HepG2 (cell line): ENCODE measurements around the gene MKRN1. TPM values are rescaled to one million over a fixed set of nuclear protein-coding genes. Genes with fewer than 3 reads are reported as not detected.

ENCODE experiments used
- ASH2L ChIP-seq: fragments of 300-600, 200-600 bp; sonication (generic); IDR thresholded peaks from 2 replicates; pipeline ENCODE4 v1.7.0; 2017; ENCODE audit warnings: low read depth, mild to moderate bottlenecking, moderate library complexity, mixed read lengths, low read length; ENCODE audit not compliant: insufficient read length
- FLYWCH1 ChIP-seq: sonication (generic); formaldehyde crosslinking; IDR thresholded peaks from 2 replicates; pipeline ENCODE4 v1.8.1; 2023; ENCODE audit warnings: mild to moderate bottlenecking, missing genetic modification reagents
- KLF16 ChIP-seq, 2 experiments: sonication (generic) in 1 of 2; formaldehyde crosslinking in 1 of 2; IDR thresholded peaks; 2 replicates each; pipeline versions ENCODE4 v1.6.1 to v1.8.0; 2016 to 2023; ENCODE audit warnings: missing genetic modification reagents in 2 of 2, missing compliant biosample characterization in 1 of 2
- NAIF1 ChIP-seq: sonication (generic); formaldehyde crosslinking; IDR thresholded peaks from 2 replicates; pipeline ENCODE4 v1.5.0; 2020; ENCODE audit warnings: mild to moderate bottlenecking, missing genetic modification reagents, borderline replicate concordance
- RFXANK ChIP-seq: IDR thresholded peaks from 2 replicates; pipeline ENCODE4 v1.6.1; 2016
- RXRA ChIP-seq: sonication (generic); formaldehyde crosslinking; IDR thresholded peaks from 2 replicates; pipeline ENCODE4 v1.5.1; 2020; ENCODE audit warnings: missing genetic modification reagents
- SIX4 ChIP-seq: sonication (generic); formaldehyde crosslinking; IDR thresholded peaks from 2 replicates; pipeline ENCODE4 v1.4.0; 2020; ENCODE audit warnings: missing genetic modification reagents
- STAG1 ChIP-seq: sonication (generic); formaldehyde crosslinking; IDR thresholded peaks from 2 replicates; pipeline ENCODE4 v1.4.0; 2020; ENCODE audit warnings: missing genetic modification reagents
- ZNF225 ChIP-seq: sonication (generic); formaldehyde crosslinking; IDR thresholded peaks from 2 replicates; pipeline ENCODE4 v1.4.0; 2020; ENCODE audit warnings: mild to moderate bottlenecking, missing genetic modification reagents
- ZNF24 ChIP-seq: fragments of 450-650 bp; IDR thresholded peaks from 2 replicates; pipeline ENCODE4 v1.6.1; 2017; ENCODE audit warnings: antibody characterized with exemption, mild to moderate bottlenecking
- ZNF616 ChIP-seq: sonication (generic); formaldehyde crosslinking; IDR thresholded peaks from 2 replicates; pipeline ENCODE4 v1.5.0; 2020; ENCODE audit warnings: low read depth, mild to moderate bottlenecking, missing genetic modification reagents
- ZNF670 ChIP-seq: sonication (generic); formaldehyde crosslinking; IDR thresholded peaks from 2 replicates; pipeline ENCODE4 v1.8.0; 2022; ENCODE audit warnings: mild to moderate bottlenecking, missing genetic modification reagents, borderline replicate concordance
- ZNF788 ChIP-seq: sonication (generic); formaldehyde crosslinking; IDR thresholded peaks from 2 replicates; pipeline ENCODE4 v1.5.0; 2020; ENCODE audit warnings: mild to moderate bottlenecking, missing genetic modification reagents, borderline replicate concordance
- polyA plus RNA-seq, 8 experiments: library from polyadenylated mRNA; depleted of rRNA in 3 of 8; stranded (reverse) in 7 of 8; unstranded in 1 of 8; fragments of >200 nt; fragmentation: Illumina TruSeq in 4 of 8; extraction: Trizol in 4 of 8; gene quantifications; 2 replicates each; pipeline versions ENCODE4 v1.2.1 to v1.2.3, GENCODE V29; 2011 to 2016; ENCODE audit warnings: low read depth in 4 of 8, missing spikeins in 1 of 8, mixed read lengths in 1 of 8; ENCODE audit not compliant: insufficient read depth in 1 of 8
- total RNA-seq, 5 experiments: library from RNA; depleted of rRNA; stranded (reverse); fragments of >200 nt; fragmentation: Illumina TruSeq; extraction: Trizol; gene quantifications; 2 replicates each; pipeline ENCODE4 v1.2.3, GENCODE V29; 2016; ENCODE audit warnings: low read depth in 1 of 5
- TF ChIP-seq, protein P1 (sequence below): IDR thresholded peaks from 2 replicates; pipeline ENCODE4 v1.6.1; 2018; ENCODE audit warnings: missing genetic modification reagents
- TF ChIP-seq, protein P2 (sequence below): sonication (generic); formaldehyde crosslinking; IDR thresholded peaks from 2 replicates; pipeline ENCODE4 v1.4.0; 2020; ENCODE audit warnings: low read depth, mild to moderate bottlenecking, missing genetic modification reagents
- TF ChIP-seq, protein P3 (sequence below): sonication (generic); formaldehyde crosslinking; IDR thresholded peaks from 2 replicates; pipeline ENCODE4 v1.5.1; 2020; ENCODE audit warnings: mild to moderate bottlenecking, missing genetic modification reagents, moderate library complexity
- TF ChIP-seq, protein P4 (sequence below): sonication (generic); formaldehyde crosslinking; IDR thresholded peaks from 2 replicates; pipeline ENCODE4 v1.5.1; 2020; ENCODE audit warnings: missing genetic modification reagents, mild to moderate bottlenecking, borderline replicate concordance
- TF ChIP-seq, protein P5 (sequence below): sonication (generic); formaldehyde crosslinking; IDR thresholded peaks from 2 replicates; pipeline ENCODE4 v1.4.0; 2020; ENCODE audit warnings: missing genetic modification reagents, borderline replicate concordance

MKRN1 gene
- total and polyA plus RNA-seq, 2 of the 13 experiments (the other 11 are each of a cell fraction or from before 2014, with no cell fraction given), result 28.5 to 32.8 TPM

DNA sequence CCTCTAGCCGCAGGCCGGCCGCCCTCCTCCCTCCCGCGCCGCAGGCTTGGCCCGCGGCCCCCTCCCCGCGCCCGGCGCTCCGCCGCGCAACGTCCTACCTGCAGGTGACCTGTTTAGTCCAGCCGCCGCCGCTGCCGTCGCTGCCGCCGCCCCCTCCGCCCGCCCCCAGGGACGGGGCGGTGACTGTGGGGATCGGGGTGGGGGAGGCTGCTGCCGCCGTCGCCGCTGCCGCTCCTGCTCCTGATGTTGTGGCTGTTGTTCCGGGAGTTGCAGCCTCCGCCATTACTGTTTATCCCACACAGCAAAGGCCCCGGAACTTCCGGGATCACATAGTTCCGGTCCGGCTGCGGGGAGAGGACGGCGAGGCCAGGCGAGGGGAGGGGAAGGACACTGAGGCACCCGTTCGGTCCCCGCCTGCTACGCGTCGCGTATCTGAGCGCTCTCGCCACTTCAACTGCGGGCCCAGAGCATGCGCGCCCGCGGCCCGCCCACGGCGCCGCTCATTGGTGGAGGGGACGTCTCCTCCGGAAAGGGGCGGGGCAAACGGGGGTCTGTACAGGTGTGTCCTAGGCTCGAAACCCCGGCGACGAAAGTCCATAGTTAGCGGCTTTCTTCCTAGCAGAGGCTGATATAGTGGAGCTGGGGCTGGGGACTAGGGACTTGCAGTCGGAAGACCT is at the start of gene MKRN1 (continued):
- TF ChIP-seq KLF16 (CRISPR knock-in tag; IDR thresholded peaks at IDR 0.05) (peak in 1 of 2 experiments; percentile 75; a peak in 1 of 4 replicates), RXRA (CRISPR knock-in tag) (peak; percentile 58), SIX4 (CRISPR knock-in tag) (no peak), ASH2L (peak; percentile 78), ZNF225 (CRISPR knock-in tag) (no peak), RFXANK (CRISPR knock-in tag) (no peak), ZNF788 (CRISPR knock-in tag) (peak; percentile 26; the same call in 1 of the 2 replicates), ZNF616 (CRISPR knock-in tag) (no peak), FLYWCH1 (CRISPR knock-in tag) (no peak; the same call in 1 of the 2 replicates), STAG1 (CRISPR knock-in tag) (no peak), ZNF670 (peak; percentile 76; the same call in 1 of the 2 replicates), ZNF24 (no peak), NAIF1 (CRISPR knock-in tag) (no peak)
- TF ChIP-seq, protein P1, sequence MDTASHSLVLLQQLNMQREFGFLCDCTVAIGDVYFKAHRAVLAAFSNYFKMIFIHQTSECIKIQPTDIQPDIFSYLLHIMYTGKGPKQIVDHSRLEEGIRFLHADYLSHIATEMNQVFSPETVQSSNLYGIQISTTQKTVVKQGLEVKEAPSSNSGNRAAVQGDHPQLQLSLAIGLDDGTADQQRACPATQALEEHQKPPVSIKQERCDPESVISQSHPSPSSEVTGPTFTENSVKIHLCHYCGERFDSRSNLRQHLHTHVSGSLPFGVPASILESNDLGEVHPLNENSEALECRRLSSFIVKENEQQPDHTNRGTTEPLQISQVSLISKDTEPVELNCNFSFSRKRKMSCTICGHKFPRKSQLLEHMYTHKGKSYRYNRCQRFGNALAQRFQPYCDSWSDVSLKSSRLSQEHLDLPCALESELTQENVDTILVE (CRISPR knock-in tag), result peak; percentile 72; the same call in 1 of the 2 replicates
- TF ChIP-seq, protein P2, sequence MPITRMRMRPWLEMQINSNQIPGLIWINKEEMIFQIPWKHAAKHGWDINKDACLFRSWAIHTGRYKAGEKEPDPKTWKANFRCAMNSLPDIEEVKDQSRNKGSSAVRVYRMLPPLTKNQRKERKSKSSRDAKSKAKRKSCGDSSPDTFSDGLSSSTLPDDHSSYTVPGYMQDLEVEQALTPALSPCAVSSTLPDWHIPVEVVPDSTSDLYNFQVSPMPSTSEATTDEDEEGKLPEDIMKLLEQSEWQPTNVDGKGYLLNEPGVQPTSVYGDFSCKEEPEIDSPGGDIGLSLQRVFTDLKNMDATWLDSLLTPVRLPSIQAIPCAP (CRISPR knock-in tag), result no peak
- TF ChIP-seq, protein P3, sequence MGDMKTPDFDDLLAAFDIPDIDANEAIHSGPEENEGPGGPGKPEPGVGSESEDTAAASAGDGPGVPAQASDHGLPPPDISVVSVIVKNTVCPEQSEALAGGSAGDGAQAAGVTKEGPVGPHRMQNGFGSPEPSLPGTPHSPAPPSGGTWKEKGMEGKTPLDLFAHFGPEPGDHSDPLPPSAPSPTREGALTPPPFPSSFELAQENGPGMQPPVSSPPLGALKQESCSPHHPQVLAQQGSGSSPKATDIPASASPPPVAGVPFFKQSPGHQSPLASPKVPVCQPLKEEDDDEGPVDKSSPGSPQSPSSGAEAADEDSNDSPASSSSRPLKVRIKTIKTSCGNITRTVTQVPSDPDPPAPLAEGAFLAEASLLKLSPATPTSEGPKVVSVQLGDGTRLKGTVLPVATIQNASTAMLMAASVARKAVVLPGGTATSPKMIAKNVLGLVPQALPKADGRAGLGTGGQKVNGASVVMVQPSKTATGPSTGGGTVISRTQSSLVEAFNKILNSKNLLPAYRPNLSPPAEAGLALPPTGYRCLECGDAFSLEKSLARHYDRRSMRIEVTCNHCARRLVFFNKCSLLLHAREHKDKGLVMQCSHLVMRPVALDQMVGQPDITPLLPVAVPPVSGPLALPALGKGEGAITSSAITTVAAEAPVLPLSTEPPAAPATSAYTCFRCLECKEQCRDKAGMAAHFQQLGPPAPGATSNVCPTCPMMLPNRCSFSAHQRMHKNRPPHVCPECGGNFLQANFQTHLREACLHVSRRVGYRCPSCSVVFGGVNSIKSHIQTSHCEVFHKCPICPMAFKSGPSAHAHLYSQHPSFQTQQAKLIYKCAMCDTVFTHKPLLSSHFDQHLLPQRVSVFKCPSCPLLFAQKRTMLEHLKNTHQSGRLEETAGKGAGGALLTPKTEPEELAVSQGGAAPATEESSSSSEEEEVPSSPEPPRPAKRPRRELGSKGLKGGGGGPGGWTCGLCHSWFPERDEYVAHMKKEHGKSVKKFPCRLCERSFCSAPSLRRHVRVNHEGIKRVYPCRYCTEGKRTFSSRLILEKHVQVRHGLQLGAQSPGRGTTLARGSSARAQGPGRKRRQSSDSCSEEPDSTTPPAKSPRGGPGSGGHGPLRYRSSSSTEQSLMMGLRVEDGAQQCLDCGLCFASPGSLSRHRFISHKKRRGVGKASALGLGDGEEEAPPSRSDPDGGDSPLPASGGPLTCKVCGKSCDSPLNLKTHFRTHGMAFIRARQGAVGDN, result peak; percentile 91
- TF ChIP-seq, protein P4, sequence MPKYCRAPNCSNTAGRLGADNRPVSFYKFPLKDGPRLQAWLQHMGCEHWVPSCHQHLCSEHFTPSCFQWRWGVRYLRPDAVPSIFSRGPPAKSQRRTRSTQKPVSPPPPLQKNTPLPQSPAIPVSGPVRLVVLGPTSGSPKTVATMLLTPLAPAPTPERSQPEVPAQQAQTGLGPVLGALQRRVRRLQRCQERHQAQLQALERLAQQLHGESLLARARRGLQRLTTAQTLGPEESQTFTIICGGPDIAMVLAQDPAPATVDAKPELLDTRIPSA (CRISPR knock-in tag), result peak; percentile 45; the same call in 1 of the 2 replicates
- TF ChIP-seq, protein P5, sequence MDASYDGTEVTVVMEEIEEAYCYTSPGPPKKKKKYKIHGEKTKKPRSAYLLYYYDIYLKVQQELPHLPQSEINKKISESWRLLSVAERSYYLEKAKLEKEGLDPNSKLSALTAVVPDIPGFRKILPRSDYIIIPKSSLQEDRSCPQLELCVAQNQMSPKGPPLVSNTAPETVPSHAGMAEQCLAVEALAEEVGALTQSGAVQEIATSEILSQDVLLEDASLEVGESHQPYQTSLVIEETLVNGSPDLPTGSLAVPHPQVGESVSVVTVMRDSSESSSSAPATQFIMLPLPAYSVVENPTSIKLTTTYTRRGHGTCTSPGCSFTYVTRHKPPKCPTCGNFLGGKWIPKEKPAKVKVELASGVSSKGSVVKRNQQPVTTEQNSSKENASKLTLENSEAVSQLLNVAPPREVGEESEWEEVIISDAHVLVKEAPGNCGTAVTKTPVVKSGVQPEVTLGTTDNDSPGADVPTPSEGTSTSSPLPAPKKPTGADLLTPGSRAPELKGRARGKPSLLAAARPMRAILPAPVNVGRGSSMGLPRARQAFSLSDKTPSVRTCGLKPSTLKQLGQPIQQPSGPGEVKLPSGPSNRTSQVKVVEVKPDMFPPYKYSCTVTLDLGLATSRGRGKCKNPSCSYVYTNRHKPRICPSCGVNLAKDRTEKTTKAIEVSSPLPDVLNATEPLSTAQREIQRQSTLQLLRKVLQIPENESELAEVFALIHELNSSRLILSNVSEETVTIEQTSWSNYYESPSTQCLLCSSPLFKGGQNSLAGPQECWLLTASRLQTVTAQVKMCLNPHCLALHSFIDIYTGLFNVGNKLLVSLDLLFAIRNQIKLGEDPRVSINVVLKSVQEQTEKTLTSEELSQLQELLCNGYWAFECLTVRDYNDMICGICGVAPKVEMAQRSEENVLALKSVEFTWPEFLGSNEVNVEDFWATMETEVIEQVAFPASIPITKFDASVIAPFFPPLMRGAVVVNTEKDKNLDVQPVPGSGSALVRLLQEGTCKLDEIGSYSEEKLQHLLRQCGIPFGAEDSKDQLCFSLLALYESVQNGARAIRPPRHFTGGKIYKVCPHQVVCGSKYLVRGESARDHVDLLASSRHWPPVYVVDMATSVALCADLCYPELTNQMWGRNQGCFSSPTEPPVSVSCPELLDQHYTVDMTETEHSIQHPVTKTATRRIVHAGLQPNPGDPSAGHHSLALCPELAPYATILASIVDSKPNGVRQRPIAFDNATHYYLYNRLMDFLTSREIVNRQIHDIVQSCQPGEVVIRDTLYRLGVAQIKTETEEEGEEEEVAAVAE (CRISPR knock-in tag), result no peak
